Measurements from ENCODE around the gene SLC7A1. TPM values are rescaled to one million over a fixed set of nuclear protein-coding genes. Genes with fewer than 3 reads are reported as not detected.

Gene SLC7A1
- total RNA-seq, 1 experiment from 2014 or later: 62.8 TPM

DNA sequence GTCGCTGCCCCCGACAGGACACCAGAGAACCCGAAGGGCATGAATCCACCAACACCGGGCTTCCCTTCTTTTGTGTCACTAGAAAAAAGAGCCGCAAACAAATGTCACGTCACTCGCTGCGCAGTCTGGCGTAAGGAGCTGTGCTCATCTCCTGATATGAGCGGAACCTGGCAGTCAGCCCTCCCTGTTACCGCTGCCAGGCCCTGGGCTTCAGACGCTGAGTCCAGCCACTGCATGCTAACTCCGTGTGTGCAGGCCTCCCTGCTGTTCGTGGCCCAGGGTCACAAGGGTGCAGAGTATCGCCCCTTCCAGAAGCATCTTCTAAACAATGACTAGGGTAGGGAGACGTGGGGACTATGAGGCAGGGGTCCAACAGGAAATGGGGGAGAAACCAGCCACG lies 71.3 kb downstream of the SLC7A1 start:
- no peak for DNase-seq
- CTCF ChIA-PET: no interaction called here
- POLR2A ChIA-PET (ENCODE audit: unreplicated experiment): no interaction called here
- Histone ChIP-seq H3K79me2 (ENCODE audit: low read depth) (no peaks in the 10 kb centered on the region), H3K4me3 (no peak overlapping the region), H3K9me3 (ENCODE audit: insufficient read depth, low read depth) (no peaks in the 10 kb centered on the region), H2AFZ (no peak overlapping the region), H3K9me2 (ENCODE audit: insufficient read depth) (no peaks in the 10 kb centered on the region), H3K4me2 (no peak overlapping the region), H3K27me3 (ENCODE audit: insufficient read depth, low read depth) (no peaks in the 10 kb centered on the region), H3K4me1 (replicated peaks; ENCODE audit: insufficient read depth) (no peaks in the 10 kb centered on the region), H4K20me1 (ENCODE audit: insufficient read depth) (peaks cover 63% of the 10 kb centered on the region), H3K27ac (no peak overlapping the region), H3K36me3 (ENCODE audit: low read depth) (peaks cover 40% of the 10 kb centered on the region), H3F3A (ENCODE audit: insufficient read depth, low read depth) (no peaks in the 10 kb centered on the region)
- intact Hi-C loops (cut with micrococcal nuclease; ENCODE audit: unreplicated experiment): no loop called here
- no peak for TF ChIP-seq EZH2 (IDR thresholded peaks at IDR 0.05; ENCODE audit: low read depth)
- TF ChIP-seq, protein P1, sequence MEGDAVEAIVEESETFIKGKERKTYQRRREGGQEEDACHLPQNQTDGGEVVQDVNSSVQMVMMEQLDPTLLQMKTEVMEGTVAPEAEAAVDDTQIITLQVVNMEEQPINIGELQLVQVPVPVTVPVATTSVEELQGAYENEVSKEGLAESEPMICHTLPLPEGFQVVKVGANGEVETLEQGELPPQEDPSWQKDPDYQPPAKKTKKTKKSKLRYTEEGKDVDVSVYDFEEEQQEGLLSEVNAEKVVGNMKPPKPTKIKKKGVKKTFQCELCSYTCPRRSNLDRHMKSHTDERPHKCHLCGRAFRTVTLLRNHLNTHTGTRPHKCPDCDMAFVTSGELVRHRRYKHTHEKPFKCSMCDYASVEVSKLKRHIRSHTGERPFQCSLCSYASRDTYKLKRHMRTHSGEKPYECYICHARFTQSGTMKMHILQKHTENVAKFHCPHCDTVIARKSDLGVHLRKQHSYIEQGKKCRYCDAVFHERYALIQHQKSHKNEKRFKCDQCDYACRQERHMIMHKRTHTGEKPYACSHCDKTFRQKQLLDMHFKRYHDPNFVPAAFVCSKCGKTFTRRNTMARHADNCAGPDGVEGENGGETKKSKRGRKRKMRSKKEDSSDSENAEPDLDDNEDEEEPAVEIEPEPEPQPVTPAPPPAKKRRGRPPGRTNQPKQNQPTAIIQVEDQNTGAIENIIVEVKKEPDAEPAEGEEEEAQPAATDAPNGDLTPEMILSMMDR (conservative IDR thresholded peaks at IDR 0.05): no peak
- no TSS peak for BruUV-seq (replicated peaks)

DNA sequence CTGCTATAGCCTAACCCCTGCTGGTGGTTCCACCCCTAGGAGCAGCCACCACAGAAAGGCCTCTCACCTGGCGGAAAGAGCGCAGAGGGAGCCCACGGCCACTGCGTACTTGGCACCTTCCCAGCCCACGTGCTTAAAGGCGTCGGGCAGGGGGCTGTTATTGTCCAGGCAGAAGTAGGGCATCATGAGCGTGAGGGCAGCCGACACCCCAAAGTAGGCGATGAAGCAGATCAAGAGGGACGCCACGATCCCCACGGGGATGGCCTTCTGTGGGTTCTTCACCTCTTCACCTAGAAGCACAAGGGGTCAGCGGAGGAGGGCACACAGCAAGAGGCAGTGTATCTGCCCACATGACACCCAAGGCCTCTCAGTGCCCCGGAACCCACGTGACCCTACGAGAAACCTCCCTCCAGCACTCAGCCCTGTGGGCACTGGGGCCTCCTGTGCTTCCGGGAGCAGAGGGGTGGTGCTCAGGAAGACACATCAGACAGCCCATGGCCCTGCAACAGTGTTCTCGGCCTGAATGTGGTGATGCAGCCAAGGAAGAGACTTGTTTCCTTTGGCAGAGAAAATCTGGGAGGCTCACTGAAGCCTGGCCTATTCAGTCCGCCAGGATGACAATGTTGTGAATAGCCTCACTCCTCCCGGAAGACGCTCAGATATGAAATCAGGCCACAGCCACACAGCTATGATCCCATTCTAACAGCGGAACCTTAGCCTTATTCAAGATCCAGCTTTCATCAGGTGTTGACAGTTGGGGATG lies 72.1 kb downstream of the SLC7A1 start:
- H3K9me3 ChIP-seq (ENCODE audit: insufficient read depth, low read depth): no peaks in the 10 kb centered on the region
- H4K20me1 ChIP-seq (ENCODE audit: insufficient read depth): peaks cover 63% of the 10 kb centered on the region
- DNase-seq: no peak
- H2AFZ ChIP-seq: no peak overlapping the region
- no peaks in the 10 kb centered on the region for H3K79me2 ChIP-seq (ENCODE audit: low read depth)
- ChIA-PET CTCF (no interaction called here), POLR2A (ENCODE audit: unreplicated experiment) (no interaction called here)
- no peaks in the 10 kb centered on the region for H3K4me1 ChIP-seq (replicated peaks; ENCODE audit: insufficient read depth)
- intact Hi-C loops (cut with micrococcal nuclease; ENCODE audit: unreplicated experiment): no loop called here
- no peak overlapping the region for H3K4me2 ChIP-seq
- no peak overlapping the region for H3K27ac ChIP-seq
- H3K27me3 ChIP-seq (ENCODE audit: insufficient read depth, low read depth): no peaks in the 10 kb centered on the region
- H3K4me3 ChIP-seq: no peak overlapping the region
- TF ChIP-seq, protein P1 (conservative IDR thresholded peaks at IDR 0.05): no peak
- no peaks in the 10 kb centered on the region for H3F3A ChIP-seq (ENCODE audit: insufficient read depth, low read depth)
- H3K9me2 ChIP-seq (ENCODE audit: insufficient read depth): no peaks in the 10 kb centered on the region
- no TSS peak for BruUV-seq (replicated peaks)
- peaks cover 37% of the 10 kb centered on the region for H3K36me3 ChIP-seq (ENCODE audit: low read depth)

DNA sequence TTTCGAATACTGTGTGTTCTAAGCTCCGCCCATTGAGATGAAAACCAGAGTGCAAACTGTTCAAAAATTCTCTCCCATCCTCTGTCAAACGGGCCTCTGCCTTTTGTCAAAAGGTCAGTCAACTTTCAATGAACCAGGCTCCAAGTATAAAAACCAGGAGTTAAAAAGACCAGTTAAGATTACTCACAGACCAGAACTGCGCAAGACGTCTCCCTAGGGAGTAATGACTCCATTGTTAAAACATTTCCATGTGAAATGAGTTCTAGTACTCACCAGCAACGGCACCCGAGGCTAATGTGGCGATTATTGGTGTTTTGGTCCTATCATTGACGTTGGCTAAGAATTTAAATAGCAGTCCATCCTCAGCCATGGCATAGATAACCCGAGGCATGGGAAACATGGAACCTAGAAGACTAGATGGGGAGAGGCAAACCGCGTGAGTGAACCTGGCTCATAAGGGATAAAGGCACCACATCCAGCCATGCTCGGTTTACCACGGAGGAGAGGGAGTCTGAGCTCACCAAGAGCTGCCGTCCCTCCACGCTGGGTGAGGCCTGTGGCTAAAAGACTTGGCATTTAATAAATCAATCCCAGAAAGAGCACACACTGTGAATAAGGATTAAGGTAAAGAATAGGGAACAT lies 73.3 kb downstream of the SLC7A1 start:
- CTCF ChIA-PET: no interaction called here
- H2AFZ ChIP-seq: no peak overlapping the region
- H3K27me3 ChIP-seq (ENCODE audit: insufficient read depth, low read depth): no peaks in the 10 kb centered on the region
- H3K27ac ChIP-seq: no peak overlapping the region
- no peaks in the 10 kb centered on the region for H3K79me2 ChIP-seq (ENCODE audit: low read depth)
- no peak for DNase-seq
- TF ChIP-seq, protein P1 (conservative IDR thresholded peaks at IDR 0.05): no peak
- TF ChIP-seq EZH2 (IDR thresholded peaks at IDR 0.05; ENCODE audit: low read depth): no peak
- peaks cover 44% of the 10 kb centered on the region for H3K36me3 ChIP-seq (ENCODE audit: low read depth)
- no peaks in the 10 kb centered on the region for H3K4me1 ChIP-seq (replicated peaks; ENCODE audit: insufficient read depth)
- intact Hi-C loops (cut with micrococcal nuclease; ENCODE audit: unreplicated experiment): no loop called here
- H3K9me2 ChIP-seq (ENCODE audit: insufficient read depth): no peaks in the 10 kb centered on the region
- H3K9me3 ChIP-seq (ENCODE audit: insufficient read depth, low read depth): no peaks in the 10 kb centered on the region
- no peaks in the 10 kb centered on the region for H3F3A ChIP-seq (ENCODE audit: insufficient read depth, low read depth)
- no peak overlapping the region for H3K4me2 ChIP-seq
- H3K4me3 ChIP-seq: no peak overlapping the region
- no TSS peak for BruUV-seq (replicated peaks)
- peaks cover 60% of the 10 kb centered on the region for H4K20me1 ChIP-seq (ENCODE audit: insufficient read depth)
- POLR2A ChIA-PET (ENCODE audit: unreplicated experiment): no interaction called here
